ENCODE data around the gene UNC80. TPM values are rescaled to one million over a fixed set of nuclear protein-coding genes. Genes with fewer than 3 reads are reported as not detected.

Gene UNC80
- total RNA-seq, 1 donor from 2014 or later = 9.4 TPM

- FAIRE-seq = no peak
- no peak for DNase-seq (ENCODE audit: low spot score in 2 of 2)
Measured at GRCh38 chr2:210003359-210003758, 231.7 kb downstream of the UNC80 start.

GRCh38 chr2:210004881-210005280 is 233.2 kb downstream of the UNC80 start:
- FAIRE-seq (no peak), DNase-seq (ENCODE audit: low spot score in 2 of 2) (no peak)

GRCh38 chr2:210007895-210008294 is 236.3 kb downstream of the UNC80 start:
- FAIRE-seq = no peak
- DNase-seq (ENCODE audit: low spot score in 2 of 2) = no peak

GRCh38 chr2:210009126-210009525 is 237.5 kb downstream of the UNC80 start:
- FAIRE-seq = no peak
- no peak for DNase-seq (ENCODE audit: low spot score in 2 of 2)

GRCh38 chr2:210009896-210010295 is 238.3 kb downstream of the UNC80 start:
- FAIRE-seq = no peak
- no peak for DNase-seq (ENCODE audit: low spot score in 2 of 2)

GRCh38 chr2:210020138-210020537 is 248.5 kb downstream of the UNC80 start:
- no peak for DNase-seq (ENCODE audit: low spot score in 2 of 2)
- no peak for FAIRE-seq

GRCh38 chr2:210022824-210023223 is 251.2 kb downstream of the UNC80 start:
- no peak for FAIRE-seq

GRCh38 chr2:210027608-210028007 is 256.0 kb downstream of the UNC80 start:
- FAIRE-seq (no peak), DNase-seq (ENCODE audit: low spot score in 2 of 2) (no peak)

More at GRCh38 chr2:210022824-210023223, 251.2 kb downstream of the UNC80 start:
- DNase-seq (ENCODE audit: low spot score in 2 of 2) = no peak

- no peak for FAIRE-seq
- DNase-seq (ENCODE audit: low spot score in 2 of 2) = no peak
Measured at GRCh38 chr2:210028178-210028577, 256.5 kb downstream of the UNC80 start.

- FAIRE-seq (no peak), DNase-seq (ENCODE audit: low spot score in 2 of 2) (no peak)
Measured at GRCh38 chr2:210034087-210034683, 262.6 kb downstream of the UNC80 start.

GRCh38 chr2:210035679-210036078 is 264.0 kb downstream of the UNC80 start:
- DNase-seq (ENCODE audit: low spot score in 2 of 2) (no peak), FAIRE-seq (no peak)

GRCh38 chr2:210038078-210038477 is 266.4 kb downstream of the UNC80 start:
- FAIRE-seq (no peak), DNase-seq (ENCODE audit: low spot score in 2 of 2) (no peak)

- FAIRE-seq (no peak), DNase-seq (ENCODE audit: low spot score in 2 of 2) (no peak)
Measured at GRCh38 chr2:210046851-210047500, 275.3 kb downstream of the UNC80 start.

Small RNAs within 50 kb of the gene (small RNA-seq; reads per million reads assigned to genes)
- gene RNA5SP118 = not detected

Other genes with a start within 250 kb of the UNC80 start
- 68.5 TPM for gene RPE, start 230.8 kb downstream of the UNC80 start, total RNA-seq